Right hindlimb (tissue), 1 donor: ENCODE results near the gene AQP9.
"Not testable (repeated sequence)": the region's sequence is repeated elsewhere in the genome, so short reads cannot be mapped to it uniquely, and the experiment has no call there.

Experiments used
- DNase-seq: peaks from one replicate; pipeline ENCODE4 v3.0.0-alpha.2; 2018

Gene AQP9

DNA sequence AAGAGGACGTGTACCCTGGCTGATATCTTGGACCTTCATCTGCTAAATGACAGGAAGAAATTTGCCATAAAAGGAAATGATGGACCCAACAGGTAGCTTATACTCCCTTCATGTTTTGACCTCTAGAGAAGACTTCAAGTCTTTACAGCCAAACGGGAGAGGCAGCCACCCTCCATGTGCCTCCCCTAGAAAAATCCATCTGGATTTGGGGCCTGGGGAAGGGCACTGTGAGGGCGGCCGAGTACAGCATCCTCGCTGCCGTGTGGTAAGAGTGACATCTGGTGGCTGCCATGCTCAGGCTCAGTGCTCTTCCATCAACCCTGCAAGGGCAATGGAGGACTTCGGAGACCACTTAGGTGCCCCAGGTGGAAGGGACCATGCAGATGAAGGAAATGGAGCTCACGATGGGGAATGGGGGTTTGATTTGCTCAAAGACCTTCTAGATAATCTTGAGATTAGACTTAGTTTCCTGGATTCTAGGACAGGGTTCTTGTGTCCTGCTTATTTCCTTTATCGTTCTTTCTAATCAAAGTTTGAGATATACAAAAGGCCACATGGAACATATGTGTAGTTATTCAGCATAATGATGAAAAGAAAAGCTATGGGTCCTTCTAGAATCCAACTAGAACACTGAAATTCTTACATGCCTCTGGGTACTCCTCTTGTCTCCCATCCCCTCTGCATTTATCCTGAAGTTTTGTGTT lies 44.4 kb downstream of the AQP9 start:
- DNase-seq, result peak; percentile 51

DNA sequence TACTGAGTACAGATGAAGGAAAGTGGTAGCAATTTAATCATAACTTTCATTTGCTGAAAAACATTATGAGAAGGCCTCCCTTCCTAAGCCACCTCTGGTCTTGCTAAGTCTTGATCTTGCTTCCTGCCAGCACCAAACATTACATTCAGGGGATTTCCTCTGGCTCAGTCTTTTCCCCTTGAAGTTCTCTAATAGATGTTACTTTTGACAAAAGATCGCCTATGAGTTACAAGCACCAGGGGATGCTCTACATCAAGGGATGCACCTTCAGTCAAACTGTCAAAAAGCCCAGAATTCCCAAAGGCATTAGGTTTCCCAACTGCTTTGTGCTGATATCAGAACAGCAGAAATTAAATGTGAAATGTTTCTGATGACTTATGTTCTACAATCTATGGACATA lies 47.3 kb downstream of the AQP9 start:
- DNase-seq, result no peak

DNA sequence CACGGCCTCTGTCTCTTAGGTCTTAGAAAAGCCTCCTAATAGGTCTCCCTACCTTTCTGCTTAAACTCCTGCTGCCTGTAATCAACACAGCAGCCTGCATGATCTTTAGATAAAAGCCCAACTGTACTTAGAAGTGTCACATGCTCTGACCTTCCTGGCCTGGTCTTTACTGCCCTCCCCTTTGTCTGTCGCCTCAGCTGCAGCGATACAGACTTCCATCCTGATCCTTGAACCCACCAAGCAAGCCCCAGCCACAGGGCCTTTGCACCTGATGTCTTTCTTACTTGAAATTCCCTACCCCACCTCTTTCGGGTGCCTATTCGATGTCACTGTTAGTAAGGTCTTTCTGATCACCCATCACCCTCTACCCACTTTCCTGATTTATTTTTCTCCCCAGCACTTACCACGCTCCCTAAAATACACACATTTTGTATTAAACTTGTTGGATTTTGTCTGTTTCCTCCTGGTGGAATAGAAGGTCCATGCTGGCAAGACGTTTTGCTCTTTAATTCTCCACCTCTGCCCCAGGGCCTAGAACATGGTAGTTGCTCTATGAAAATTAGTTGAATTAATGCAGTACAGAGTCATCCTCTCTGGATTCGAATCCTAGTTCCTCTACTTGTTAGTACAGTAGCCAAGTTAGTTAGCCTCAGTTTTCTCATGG lies 51.1 kb downstream of the AQP9 start:
- no peak for DNase-seq

DNA sequence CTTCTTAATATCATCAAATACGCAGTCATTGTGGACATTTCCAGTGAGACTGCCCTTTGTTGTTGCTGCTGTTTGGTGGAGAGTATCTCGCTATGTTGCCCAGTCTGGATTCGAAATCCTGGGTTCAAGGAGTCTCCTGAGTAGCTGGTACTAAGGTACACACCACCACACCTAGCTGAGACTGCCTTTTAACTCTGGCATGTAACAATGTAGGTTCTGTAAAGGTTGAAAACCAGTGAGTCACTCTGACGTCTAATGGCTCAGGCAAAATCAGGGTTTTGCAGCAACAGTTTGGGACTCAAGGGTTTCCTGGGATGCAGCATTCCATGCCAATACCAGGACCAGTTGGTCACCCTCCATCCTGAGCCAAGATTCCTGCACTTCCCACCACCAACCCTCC lies 52.2 kb downstream of the AQP9 start:
- no peak for DNase-seq

DNA sequence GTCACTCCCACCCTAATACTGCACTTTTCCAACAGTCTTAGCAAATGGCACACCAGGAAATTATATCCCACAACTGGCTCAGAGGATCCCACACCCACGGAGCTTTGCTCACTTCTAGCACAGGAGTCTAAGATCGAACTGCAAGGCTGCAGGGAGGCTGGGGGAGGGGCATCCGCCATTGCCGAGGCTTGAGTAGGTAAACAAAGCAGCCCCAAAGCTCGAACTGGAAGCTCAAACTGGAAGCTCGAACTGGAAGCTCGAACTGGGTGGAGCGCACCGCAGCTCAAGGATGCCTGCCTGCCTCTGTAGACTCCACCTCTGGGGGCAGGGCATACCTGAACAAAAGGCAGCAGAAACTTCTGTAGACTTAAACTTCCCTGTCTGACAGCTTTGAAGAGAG lies 55.5 kb downstream of the AQP9 start:
- not testable (repeated sequence) for DNase-seq

DNA sequence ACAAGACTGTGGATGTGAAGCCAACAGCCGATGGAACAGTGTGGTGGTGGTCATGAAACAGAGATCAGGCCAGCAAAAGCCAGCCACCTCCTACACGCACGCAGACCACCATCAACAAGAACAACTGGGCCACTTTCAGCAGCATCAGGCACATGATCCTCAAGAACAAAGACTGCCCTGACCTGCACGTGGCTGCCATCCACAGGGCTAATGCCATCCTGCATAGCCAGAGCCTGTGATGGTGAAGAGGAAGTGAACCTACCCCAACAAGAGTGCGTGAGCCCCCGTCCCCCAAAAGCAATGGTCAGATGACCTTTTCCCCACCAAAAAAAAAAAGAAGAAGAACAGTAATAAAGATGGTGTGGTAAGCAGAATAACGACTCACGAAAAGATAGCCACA lies 62.6 kb downstream of the AQP9 start:
- DNase-seq, result no peak

DNA sequence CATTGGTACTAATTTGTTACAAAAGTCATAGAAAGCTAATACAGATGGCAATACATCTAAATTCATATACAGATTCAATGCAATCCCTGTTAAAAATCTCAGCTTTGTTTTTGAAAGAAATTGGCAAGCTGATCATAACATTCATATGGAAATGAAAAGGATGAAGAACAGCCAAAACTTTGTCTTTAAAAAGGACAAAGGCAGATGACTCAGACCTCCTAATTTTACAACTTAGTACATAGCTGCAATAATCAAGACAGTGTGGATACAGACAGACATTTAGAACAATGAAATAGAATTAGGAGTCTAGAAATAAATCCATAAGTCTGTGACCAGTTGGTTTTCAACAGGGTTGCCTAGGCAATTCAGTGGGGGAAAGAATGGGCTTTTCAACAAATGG lies 63.3 kb downstream of the AQP9 start:
- DNase-seq, result no peak

DNA sequence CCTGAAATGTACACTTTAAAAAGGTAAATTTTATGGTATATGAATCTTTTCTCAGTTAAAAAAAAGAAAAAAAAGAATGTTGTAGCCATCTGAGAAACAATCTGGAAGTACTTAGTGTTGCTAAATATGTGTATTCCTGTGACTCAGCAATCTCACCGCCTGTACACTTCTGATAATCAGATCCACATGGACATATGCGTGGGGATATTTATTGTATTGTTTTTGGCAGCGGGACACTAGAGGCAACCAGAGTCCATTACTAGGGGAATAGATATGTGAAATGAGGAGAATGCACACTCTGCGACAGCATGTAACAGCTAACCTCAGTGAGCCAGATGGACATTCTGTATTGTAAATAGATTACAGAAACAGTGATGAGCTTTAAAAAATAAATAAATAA lies 65.4 kb downstream of the AQP9 start:
- peak; percentile 76 for DNase-seq

DNA sequence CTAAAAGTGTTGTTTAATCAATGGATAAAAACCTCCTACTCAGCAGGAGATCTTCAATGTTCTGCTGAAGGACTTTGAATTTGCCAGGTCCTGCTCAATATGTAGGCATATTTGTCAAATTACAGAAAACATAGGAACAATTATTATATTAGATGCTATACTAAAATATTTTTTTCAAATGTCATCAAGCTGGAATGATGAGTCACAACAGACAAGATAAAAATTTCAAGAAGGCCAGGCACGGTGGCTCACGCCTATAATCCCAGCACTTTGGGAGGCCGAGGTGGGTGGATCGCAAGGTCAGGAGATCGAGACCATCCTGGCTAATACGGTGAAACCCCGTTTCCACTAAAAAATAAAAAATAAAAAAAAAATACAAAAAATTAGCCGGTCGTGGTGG lies 68.0 kb downstream of the AQP9 start:
- no peak for DNase-seq

DNA sequence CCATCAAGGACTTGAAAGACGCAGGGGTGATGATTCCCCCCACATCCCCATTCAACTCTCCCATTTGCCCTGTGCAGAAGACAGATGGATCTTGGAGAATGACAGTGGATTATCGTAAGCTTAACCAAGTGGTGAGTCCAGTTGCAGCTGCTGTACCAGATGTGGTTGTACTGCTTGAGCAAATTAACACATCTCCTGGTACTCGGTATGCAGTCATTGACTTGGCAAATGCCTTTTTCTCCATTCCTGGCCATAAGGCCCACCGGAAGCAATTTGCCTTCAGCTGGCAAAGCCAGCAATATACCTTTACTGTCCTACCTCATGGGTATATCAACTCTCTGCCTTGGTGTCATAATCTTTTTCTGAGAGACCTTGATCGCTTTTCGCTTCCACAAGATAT lies 70.0 kb downstream of the AQP9 start:
- not testable (repeated sequence) for DNase-seq

DNA sequence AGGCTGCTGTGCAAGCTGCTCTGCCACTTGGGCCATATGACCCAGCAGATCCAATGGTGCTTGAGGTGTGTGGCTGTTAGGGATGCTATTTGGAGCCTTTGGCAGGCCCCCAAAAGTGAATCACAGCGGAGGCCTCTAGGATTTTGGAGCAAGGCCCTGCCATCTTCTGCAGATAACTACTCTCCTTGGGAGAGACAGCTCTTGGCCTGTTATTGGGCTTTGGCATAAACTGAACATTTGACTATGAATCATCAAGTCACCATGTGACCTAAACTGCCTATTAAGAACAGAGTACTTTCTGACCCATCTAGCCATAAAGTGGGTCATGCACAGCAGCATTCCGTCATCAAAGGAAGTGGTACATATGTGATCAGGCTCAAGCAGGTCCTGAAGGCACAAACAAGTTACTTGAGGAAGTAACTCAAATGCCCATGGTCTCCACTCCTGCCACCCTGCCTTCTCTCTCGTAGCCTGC lies 70.9 kb downstream of the AQP9 start:
- DNase-seq, result not testable (repeated sequence)

DNA sequence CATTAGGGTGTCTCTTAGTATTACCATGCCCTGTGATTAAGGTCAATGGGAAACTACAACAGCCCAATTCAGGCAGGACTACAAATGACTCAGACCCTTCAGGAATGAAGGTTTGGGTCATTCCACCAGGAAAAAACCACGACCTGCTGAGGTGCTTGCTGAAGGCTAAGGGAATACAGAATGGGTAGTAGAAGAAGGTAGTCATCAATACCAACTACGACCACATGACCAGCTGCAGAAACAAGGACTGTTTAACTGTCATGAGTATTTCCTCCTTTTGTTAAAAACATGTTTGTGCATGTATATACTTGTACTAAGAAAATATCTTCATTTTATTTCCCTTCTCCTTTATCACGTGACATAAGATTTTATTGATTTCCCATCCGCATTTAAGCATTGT lies 71.8 kb downstream of the AQP9 start:
- DNase-seq, result not testable (repeated sequence)

DNA sequence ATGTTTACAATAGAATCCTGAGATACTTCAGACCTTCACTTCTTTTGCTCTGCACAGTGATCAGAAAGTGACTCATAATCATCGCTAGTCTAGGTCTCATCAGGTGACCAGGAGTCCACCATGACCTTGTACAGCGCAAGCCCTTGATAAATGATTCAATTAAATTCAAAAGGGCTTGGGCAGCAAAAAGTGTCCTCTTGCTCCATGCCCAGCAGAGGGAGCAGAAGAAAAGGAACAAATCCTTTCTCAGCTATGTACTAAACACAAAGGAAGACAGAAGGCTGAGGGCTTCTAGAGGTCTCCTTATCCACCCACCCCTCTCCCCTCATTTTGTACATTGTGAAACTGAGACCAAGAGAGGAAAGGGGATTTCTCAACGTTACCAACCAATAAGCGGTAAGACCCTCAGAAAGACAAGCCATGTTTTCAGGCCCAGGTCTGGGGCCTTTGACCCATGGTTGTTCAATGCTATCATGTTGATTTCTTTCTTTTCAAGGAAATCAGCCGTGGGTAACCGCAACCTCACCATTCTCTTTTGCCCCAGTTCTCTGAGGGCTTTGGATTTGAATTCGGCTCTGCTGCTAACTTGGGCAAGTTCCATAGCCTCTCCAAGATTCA lies 74.8 kb downstream of the AQP9 start:
- no peak for DNase-seq

DNA sequence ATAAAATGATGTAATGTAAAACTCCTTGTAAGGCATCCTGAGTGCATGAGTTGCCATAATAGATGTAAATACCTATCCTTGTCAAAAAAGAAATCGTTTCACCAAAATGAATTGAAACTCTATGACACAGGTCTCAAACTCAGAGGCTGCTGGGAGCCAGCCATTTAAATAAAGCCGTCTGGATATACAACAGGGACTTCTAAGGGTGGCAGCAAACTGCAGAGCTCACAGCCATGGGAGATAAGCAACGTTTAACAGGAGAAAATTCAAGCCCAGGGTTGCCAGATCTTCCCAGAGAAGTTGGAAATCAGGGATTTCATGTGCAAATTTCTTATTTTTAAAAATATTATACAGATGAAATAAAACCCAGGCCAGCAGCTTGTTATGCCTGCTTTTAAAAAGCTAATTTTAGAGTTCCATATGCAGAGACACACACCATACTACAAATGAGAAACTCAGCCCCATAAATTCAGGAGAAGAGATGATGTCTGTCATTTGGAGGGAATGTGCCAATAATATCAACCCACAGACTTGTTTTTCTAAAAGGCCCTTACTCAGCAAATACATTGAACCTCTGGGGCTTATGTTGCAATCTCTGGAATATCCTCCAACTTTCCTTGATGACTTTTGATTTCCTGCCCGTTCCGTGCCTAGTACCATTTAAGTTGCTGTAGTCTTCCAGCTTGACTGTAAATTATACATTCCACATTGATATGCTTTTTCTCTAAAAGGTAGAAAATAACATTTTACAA lies 75.6 kb downstream of the AQP9 start:
- DNase-seq, result no peak

DNA sequence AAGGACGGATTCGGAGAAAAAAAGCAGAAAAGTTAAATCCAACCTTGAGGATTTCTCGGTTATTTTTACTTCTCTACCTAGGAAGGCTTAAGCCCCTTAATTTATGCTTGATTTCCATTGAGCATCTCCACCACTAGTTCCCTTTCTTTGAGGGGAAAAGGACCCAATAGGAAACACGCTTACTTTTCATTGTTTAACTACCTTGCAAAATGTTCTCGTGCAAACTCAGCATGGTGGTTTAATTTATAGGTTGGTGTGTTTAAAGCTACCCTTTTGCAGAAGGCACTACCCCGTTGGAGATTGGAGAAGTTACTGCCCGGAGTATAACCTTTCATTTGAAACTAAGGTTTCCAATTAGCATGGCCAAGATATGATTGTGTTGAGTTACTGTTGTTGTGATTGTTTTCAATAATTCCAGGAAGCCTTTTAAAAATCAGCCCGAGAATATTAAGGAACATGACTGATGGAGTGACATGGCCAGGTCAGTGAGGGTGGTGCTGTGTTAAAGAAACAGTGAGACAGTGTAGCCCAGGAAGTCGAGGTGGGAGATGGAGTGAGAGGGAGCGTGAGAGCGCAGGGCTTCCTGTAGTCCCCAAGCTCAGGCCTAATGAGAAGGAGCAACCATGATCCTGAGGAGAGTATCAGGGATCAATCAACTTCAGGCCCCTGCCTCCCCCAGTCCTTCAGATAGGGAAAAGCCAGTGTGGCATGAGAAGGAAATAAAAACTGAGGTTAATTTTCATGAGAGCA lies 76.6 kb downstream of the AQP9 start:
- DNase-seq, result no peak

DNA sequence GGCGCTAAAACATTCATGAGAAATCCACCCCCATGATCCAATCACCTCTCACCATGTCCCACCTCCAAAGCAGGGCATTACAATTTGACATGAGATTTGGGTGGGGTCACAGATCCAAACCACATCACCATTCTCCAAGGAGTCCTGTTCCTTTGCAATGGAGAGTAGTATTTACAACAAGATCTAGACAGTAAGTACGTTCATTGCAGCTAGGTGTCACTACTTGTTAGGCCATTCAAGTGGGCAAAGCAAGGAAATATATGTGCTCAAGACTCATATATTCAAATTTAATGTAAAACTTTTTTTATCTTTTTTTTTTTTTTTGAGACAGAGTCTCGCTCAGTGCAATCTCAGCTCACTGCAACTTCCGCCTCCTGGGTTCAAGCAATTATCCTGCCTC lies 79.3 kb downstream of the AQP9 start:
- no peak for DNase-seq

DNA sequence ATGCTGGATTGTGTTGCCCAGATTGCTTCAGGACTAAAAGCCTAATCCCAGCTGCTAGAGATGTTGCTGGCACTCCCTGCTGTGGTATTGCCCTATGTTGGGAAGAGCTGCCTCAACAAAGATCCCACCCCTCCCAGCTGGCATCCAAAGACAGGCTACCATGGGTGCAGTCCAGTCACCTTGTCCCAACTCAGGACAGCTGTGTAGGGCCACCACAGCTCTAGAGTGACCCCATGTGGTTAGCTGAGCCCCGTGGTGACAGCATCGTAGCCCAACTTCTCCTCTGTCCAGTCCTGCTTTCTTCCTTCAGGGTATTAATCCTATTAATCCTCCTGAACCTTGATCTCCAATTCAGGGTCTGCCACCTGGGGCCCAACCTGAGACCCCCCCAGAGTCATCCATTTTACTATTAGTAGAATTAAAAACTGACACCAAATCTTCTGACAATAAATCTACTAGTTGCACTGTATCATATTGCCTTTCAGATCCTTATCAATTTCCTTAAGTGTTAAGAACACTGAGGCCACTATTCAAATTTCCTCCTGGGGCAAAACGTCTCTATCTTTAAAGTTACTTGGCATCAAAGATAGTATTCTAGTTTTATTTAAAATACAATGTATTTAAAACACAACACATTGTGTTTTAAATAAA lies 83.5 kb downstream of the AQP9 start:
- no peak for DNase-seq

DNA sequence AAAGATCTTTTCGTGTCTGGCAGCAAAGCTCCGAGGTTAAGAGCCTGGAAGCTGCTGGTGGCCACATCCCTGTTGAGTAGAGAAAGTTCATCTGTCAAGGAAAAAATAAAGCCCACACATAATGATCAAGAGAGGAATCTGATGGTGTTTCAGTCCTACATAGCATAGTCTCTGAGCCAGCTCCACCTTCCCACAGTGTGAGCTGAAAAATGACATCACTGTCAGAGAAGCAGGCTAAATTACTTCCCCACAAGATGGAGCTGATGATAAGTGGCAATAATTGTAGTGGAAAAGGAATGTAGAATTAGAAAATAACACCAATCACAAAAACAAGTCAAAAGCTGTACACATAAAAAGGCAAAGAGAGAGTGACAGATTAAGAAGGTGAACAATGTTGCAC lies 84.5 kb downstream of the AQP9 start:
- no peak for DNase-seq

DNA sequence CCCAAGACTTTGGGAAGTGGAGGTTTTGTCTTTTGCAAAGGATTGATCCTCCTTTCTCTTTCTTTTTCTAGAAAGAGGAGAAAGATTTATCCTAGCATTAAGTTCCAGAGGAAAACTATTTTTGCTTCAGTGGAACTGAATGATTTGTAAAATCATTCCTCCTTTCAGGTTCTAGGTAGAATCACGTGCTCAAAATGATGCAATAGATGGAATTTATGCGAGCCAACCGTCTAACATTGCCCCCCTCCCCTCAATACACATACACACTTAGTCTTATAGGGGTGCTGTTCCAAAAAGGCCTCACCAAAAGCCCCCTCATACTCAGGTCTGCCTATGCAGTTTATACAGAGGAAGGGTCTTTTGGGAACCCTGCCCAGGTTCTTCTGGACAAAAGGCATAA lies 85.3 kb downstream of the AQP9 start:
- no peak for DNase-seq

DNA sequence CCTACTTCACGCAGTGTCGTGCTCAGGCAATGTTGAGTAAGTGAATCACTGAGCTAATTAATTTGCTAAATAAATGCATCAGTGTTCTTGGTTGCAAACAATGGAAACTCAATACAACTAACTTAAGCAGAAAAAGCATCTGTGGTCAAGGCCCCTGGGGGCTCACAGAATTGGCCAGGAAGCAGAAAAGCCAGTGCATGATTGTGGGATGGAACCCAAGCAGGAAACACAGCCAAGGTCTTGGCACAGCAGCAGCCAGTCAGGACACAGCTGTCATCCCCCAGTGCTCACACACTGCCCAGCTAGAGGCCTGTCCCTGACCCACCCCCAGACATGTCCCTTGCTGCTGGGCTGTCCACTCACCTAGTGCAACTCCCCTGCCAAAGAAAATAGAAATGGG lies 85.9 kb downstream of the AQP9 start:
- DNase-seq, result peak; percentile 71

DNA sequence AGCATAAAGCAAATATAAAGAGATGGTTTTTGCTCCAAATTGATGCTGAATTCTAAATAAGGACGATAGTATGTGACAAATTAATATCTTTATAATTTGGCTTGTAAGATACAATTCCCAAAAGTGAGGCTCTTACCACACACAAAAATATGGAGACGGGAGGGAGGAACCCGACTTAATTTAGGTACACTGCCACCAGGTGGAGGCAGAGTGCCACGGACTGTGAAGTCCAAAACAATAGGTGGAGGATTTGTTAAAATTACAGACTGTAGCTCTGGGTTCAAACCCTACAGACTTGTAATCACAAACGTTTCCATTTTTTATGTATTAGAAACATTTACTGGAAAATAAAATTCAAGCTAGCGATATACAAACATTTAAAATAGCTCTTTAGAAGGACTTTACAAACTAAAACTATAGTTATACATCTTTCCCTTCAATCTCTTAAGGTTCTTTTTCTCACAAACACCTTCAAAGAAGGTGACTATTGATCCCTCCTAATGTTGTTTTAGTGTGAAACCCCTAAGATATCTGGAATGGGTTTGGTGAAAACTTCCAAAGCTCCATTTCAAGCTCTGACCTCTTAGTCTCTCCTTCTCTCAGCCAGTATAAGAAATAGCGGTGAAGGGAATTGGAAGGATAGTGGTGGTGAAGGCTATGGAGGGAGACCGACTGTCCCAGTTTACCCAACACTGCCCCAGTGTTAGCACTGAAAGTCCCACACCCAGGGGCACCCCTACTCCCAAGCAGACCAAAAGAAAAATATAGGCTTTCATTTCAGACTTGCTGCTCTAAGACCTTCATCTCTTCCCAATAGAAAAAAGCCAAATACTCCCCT lies 89.7 kb downstream of the AQP9 start:
- peak; percentile 75 for DNase-seq
